HG02678 (cell line): ENCODE measurements around the gene TMEM184B.
"Not testable (repeated sequence)": the region's sequence is repeated elsewhere in the genome, so short reads cannot be mapped to it uniquely, and the experiment has no call there.

Experiments
- ATAC-seq: cut with Tn5 transposase; IDR thresholded peaks from one replicate; pipeline ENCODE4 v1.9.1; 2021; ENCODE audit warnings: mild to moderate bottlenecking, moderate library complexity; ENCODE audit not compliant: unreplicated experiment

Gene TMEM184B

GRCh38 chr22:38249803-38250642, 22.8 kb downstream of the TMEM184B start:
- no peak for ATAC-seq

- no peak for ATAC-seq
Observed at GRCh38 chr22:38249301-38249700, 23.5 kb downstream of the TMEM184B start.

GRCh38 chr22:38248280-38248679, 24.5 kb downstream of the TMEM184B start:
- no peak for ATAC-seq

DNA sequence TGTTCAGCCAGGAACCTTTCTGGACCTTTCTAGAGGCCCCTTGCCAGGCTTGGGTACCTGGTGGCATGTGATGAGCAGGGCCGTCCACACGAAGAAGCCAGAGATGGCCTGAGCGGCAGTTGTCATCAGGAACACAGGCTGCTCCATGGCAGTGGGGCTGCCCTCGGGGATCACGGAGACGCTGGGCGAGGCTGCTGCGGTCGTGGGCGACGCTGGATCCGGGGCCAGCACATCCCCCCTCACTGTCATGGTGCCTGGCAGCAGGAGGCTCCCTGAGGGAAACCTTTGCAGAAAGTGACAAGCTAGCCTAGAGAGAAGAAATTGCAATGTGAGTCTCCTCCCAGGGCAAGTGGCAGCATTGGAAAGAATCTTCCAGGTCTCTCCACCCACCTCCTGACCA, 25.1 kb downstream of the TMEM184B start:
- no peak for ATAC-seq

- ATAC-seq: no peak
Observed at GRCh38 chr22:38246692-38247091, 26.1 kb downstream of the TMEM184B start.

DNA sequence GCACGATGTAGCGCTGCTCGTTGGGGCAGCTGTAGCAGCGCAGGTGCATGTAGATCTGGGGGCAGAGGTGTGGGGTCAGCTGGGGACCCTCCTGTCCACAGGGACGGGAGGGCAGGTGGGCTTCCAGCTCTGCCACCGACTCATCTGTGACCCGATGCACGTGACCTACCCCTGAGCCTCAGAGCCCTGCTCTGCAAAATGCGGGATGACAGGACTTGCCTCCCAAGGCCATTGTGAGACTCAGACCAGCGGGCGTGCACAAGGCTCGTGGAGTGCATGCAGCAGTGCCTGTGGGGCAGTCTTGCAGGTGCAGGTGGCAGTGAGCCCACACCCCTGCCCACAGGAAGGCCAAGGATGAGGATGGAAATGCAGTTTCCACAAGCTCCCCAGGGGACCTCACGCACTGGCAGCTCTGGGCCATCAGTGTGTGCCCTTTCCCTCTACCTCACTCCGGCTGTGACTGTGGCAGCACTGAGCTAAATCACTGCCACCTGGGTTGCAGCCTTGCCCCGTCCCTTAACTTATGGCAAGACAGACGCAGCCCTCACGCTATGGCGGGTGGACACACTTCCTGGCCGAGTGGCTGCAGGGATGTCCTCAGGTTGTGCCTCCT, 26.7 kb downstream of the TMEM184B start:
- ATAC-seq: no peak

GRCh38 chr22:38244106-38244505, 28.7 kb downstream of the TMEM184B start:
- peak; percentile 36 for ATAC-seq

- no peak for ATAC-seq
Observed at GRCh38 chr22:38243007-38243765, 29.6 kb downstream of the TMEM184B start.

GRCh38 chr22:38240734-38241252, 32.0 kb downstream of the TMEM184B start:
- no peak for ATAC-seq

- no peak for ATAC-seq
Observed at GRCh38 chr22:38239101-38239761, 33.6 kb downstream of the TMEM184B start.

GRCh38 chr22:38238519-38239071, 34.2 kb downstream of the TMEM184B start:
- no peak for ATAC-seq

- no peak for ATAC-seq
Observed at GRCh38 chr22:38236786-38237185, 36.0 kb downstream of the TMEM184B start.

DNA sequence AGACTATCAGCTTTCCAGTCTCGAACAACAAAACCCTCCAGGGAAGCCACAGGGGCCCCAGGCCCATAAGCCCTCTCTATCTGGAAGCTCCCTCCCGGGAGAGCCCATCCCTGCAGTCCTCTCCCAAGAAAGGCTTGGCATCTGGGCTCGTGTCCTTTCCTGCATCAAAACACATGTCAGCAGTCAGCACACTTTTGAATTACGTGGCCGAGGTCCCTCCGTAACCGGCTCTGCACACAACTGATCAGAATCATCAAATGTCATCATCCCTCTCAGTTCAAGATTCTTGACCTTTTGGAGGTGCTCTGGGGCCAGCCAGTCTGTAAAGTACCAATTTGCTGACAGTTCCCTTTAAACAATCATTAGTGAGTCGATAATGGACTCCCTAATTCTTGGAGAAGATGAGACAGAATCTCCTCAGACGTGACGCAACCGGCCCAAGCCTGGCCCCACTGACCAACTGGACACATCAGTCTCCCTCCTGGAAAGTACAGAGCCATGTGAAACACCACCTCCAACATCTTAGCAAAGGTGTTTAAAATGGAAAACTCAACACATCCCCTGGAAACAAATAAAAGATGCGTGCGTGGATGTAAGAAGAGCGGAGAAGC, 37.5 kb downstream of the TMEM184B start:
- ATAC-seq: no peak

- not testable (repeated sequence) for ATAC-seq
Observed at GRCh38 chr22:38233856-38234255, 39.0 kb downstream of the TMEM184B start.

GRCh38 chr22:38233427-38233826, 39.4 kb downstream of the TMEM184B start:
- ATAC-seq: no peak

DNA sequence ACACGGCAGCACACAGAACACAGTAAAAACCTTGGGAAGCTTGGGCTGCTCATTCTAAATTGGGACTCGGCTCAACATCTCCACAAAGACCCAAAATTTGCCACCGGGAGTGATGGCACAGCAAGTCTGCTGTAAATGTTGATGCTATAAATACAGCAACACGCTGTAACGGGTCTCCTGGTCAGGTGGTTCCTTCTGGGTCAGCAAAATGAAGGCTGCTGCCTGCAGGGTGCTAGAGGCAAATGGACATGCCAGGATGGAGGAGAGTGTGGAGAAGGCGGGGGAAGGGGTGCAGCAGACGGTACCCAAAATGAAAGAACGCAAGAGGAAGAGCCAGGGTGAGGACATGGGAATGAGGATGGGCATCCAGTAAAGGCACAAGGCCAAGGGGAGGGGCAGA, 40.6 kb downstream of the TMEM184B start:
- no peak for ATAC-seq

DNA sequence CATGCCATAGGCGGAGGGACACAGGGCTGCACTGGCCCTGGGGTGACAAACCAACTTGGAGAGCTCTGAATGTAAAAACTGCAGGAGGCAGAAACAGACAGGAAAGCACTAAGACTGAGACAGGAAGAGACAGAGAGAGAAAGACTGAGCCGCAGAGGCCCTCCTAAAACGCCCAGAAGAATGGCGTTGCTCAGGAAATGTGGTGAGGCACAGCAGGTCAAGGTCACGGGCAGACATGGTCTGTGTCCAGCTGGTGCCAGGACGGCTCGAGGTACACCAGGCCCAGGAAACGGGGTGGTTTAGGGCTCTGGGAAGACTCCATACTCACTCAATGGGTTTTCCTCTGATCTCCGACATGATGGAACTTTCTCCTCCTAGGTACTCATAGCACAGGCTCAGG, 41.9 kb downstream of the TMEM184B start:
- ATAC-seq: no peak

GRCh38 chr22:38230108-38230825, 42.5 kb downstream of the TMEM184B start:
- ATAC-seq: no peak

DNA sequence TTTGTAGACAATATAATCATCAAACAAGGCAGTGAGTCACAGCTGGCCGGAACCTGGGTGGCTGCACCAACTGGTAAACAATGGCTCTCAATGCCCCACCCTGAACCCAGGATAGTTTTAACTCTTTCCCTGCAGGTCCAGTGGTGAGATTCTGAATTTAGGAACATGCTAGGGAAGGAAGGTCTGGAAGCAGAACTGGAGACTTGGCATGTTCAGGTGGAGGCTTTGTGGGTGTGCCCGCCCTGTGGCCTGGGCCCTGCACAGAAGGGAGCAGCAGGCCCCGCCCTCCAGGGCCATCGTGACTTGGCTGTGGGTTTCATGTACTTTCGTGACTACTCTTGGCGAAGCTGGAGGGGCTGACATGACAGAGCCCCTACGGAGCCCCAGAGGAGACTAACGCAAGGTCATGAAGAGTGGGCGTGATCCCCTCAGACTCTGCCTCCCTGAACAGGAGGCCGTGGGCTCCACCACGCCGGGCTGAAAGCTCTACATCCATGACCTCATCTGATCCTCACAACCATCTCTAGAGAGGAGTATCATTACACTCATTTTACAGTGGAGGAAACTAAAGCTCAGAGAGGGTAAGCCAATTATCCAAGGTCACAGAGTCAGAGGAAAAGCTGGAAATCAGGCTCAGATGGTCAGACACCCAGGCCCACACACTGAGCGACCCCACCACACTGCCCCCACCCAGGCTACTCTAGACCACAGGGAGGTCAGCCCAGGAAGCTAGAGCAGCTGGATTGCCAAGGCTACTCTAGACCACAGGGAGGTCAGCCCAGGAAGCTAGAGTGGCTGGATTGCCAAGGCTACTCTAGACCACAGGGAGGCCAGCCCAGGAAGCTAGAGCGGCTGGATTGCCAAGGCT, 43.7 kb downstream of the TMEM184B start:
- ATAC-seq: no peak
